Breast epithelium (tissue), 4 donors: ENCODE data around the gene FAS. TPM values are rescaled to one million over a fixed set of nuclear protein-coding genes. Genes with fewer than 3 reads are reported as not detected.

Experiments used
- DNase-seq, 2 donors: peaks; one replicate each; pipeline ENCODE4 v3.0.0-alpha.2; 2019; ENCODE audit warnings: low spot score in 2 of 2
- H3K27ac ChIP-seq, 2 donors: fragments of 200-600 bp; sonication (generic) in 1 of 2; one replicate each; pipeline ENCODE4 v1.5.1; 2016 to 2019; ENCODE audit warnings: mild to moderate bottlenecking in 1 of 2
- H3K27me3 ChIP-seq, 2 donors: fragments of 200-600 bp; sonication (generic) in 1 of 2; one replicate each; pipeline versions ENCODE4 v1.5.1 to v1.6.0; 2017 to 2019; ENCODE audit warnings: control low read depth in 1 of 2, mild to moderate bottlenecking in 1 of 2
- H3K36me3 ChIP-seq: fragments of 200-600 bp; one replicate; pipeline ENCODE4 v1.5.1; 2019
- H3K4me1 ChIP-seq, 2 donors: fragments of 200-600 bp; sonication (generic); one replicate each; pipeline ENCODE4 v1.5.1; 2016 to 2019; ENCODE audit warnings: control low read depth in 1 of 2
- H3K4me3 ChIP-seq, 3 donors: fragments of 200-600 bp; sonication (generic); 1 replicate in 2 of 3; 2 replicates in 1 of 3; pipeline ENCODE4 v1.5.1; 2016 to 2019; ENCODE audit warnings: mild to moderate bottlenecking in 3 of 3, moderate library complexity in 2 of 3
- H3K9me3 ChIP-seq, 2 donors: fragments of 200-600 bp; sonication (generic) in 1 of 2; one replicate each; pipeline ENCODE4 v1.5.1; 2016 to 2019; ENCODE audit warnings: control low read depth in 1 of 2
- CTCF ChIP-seq, 3 donors: fragments of 450-650 bp; IDR thresholded peaks; one replicate each; pipeline ENCODE4 v1.5.1; 2016 to 2017; ENCODE audit warnings: antibody characterized with exemption in 3 of 3, mild to moderate bottlenecking in 3 of 3, moderate library complexity in 3 of 3
- POLR2A ChIP-seq: fragments of 450-650 bp; IDR thresholded peaks from one replicate; pipeline ENCODE4 v1.6.1; 2016; ENCODE audit warnings: antibody characterized with exemption, mild to moderate bottlenecking, moderate library complexity
- POLR2AphosphoS5 ChIP-seq, 3 donors: sonication (generic); formaldehyde crosslinking; IDR thresholded peaks; one replicate each; pipeline ENCODE4 v1.6.1; 2017; ENCODE audit warnings: antibody characterized with exemption in 3 of 3
- intact Hi-C: fragments of 100-400 bp; cut with DNase I; formaldehyde crosslinking; loops from one replicate; pipeline ENCODE4 v1.15.1; 2023; ENCODE audit warnings: low total_unique reads
- total RNA-seq, 3 donors: library from RNA; depleted of rRNA; stranded (reverse); fragments of >200 nt; gene quantifications; one replicate each; pipeline ENCODE4 v1.1.0, GENCODE V29; 2016

Gene FAS
- total RNA-seq = 10 to 100 TPM; 26.9 to 51.5 (median 47.3) TPM

- no peak for TF ChIP-seq POLR2A
- no peak for TF ChIP-seq CTCF (IDR thresholded peaks at IDR 0.05)
- TF ChIP-seq POLR2AphosphoS5 (IDR thresholded peaks at IDR 0.05) = peak; percentile 17 to 39 (median 38)
- H3K9me3 ChIP-seq = no peaks in the 10 kb centered on the region
- H3K27me3 ChIP-seq = no peaks in the 10 kb centered on the region
- peak within 1 kb of the TSS; percentile 98 to 99 for H3K27ac ChIP-seq
- H3K36me3 ChIP-seq = no peaks in the 10 kb centered on the region
- peak; percentile 62 to 75 for DNase-seq
- H3K4me1 ChIP-seq = peaks cover 5 to 10% of the 10 kb centered on the region in 2 donors
- intact Hi-C loops = loop anchor here (5.0 kb wide), 1 partner anchor 48 kb away; no protein-coding TSS in a partner anchor
- peak within 1 kb of the TSS; percentile 90 to 98 (median 94) for H3K4me3 ChIP-seq
Measured at GRCh38 chr10:88990384-88991160, at the start of gene FAS. TSS of gene FAS (plus strand) at chr10:88990798. CDS start at chr10:88990877, 79 bp downstream.

- H3K36me3 ChIP-seq = no peaks in the 10 kb centered on the region
- no peaks in the 10 kb centered on the region for H3K27me3 ChIP-seq
- intact Hi-C loops = loop anchor here (5.0 kb wide), 1 partner anchor 51 kb away; the partner anchor contains the start of gene FAS
- DNase-seq = no peak
- TF ChIP-seq CTCF (IDR thresholded peaks at IDR 0.05) = no peak
- peak in 1 of 3 donors; percentile 56 for TF ChIP-seq POLR2AphosphoS5 (IDR thresholded peaks at IDR 0.05)
- no peak overlapping the region for H3K4me3 ChIP-seq
- no peaks in the 10 kb centered on the region for H3K9me3 ChIP-seq
- peak overlapping the region; percentile 17 to 66 for H3K27ac ChIP-seq
- H3K4me1 ChIP-seq = no peaks in the 10 kb centered on the region
Measured at GRCh38 chr10:88941026-88941425, 49.6 kb upstream of the FAS start.

GRCh38 chr10:88943778-88944177 lies 46.8 kb upstream of the FAS start:
- H3K27me3 ChIP-seq = no peaks in the 10 kb centered on the region
- intact Hi-C loops = loop anchor here (5.0 kb wide), 1 partner anchor 49 kb away; the partner anchor contains the start of gene FAS
- peak overlapping the region in 1 of 2 donors; percentile 55 for H3K27ac ChIP-seq
- TF ChIP-seq POLR2A (no peak), POLR2AphosphoS5 (IDR thresholded peaks at IDR 0.05) (peak in 1 of 3 donors; percentile 62)
- no peaks in the 10 kb centered on the region for H3K9me3 ChIP-seq
- no peak for DNase-seq
- H3K36me3 ChIP-seq = no peaks in the 10 kb centered on the region
- no peak overlapping the region for H3K4me3 ChIP-seq
- no peaks in the 10 kb centered on the region for H3K4me1 ChIP-seq

- Histone ChIP-seq H3K9me3 (no peaks in the 10 kb centered on the region), H3K4me3 (no peak overlapping the region), H3K4me1 (no peaks in the 10 kb centered on the region), H3K27me3 (no peaks in the 10 kb centered on the region), H3K36me3 (no peaks in the 10 kb centered on the region), H3K27ac (no peak overlapping the region)
- no peak for DNase-seq
- intact Hi-C loops = loop anchor here (5.0 kb wide), 1 partner anchor 47 kb away; the partner anchor contains the start of gene FAS
- TF ChIP-seq POLR2AphosphoS5 (IDR thresholded peaks at IDR 0.05) (no peak), POLR2A (no peak), CTCF (IDR thresholded peaks at IDR 0.05) (no peak)
Measured at GRCh38 chr10:88944813-88945212, 45.8 kb upstream of the FAS start.

- Histone ChIP-seq H3K36me3 (no peaks in the 10 kb centered on the region), H3K27me3 (no peaks in the 10 kb centered on the region), H3K27ac (no peak overlapping the region), H3K4me1 (no peaks in the 10 kb centered on the region), H3K9me3 (no peaks in the 10 kb centered on the region), H3K4me3 (peak overlapping the region in 1 of 3 donors; percentile 13)
- TF ChIP-seq POLR2A (no peak), POLR2AphosphoS5 (IDR thresholded peaks at IDR 0.05) (no peak), CTCF (IDR thresholded peaks at IDR 0.05) (no peak)
- intact Hi-C loops = no loop called here
- DNase-seq = no peak
Measured at GRCh38 chr10:88946200-88946599, 44.4 kb upstream of the FAS start.
